C4-2B (cell line): ENCODE measurements around the gene TBPL2.

Experiments
- ZFX ChIP-seq: fragments of 450-650 bp; IDR thresholded peaks from 2 replicates; pipeline ENCODE4 v1.6.1; 2017
- TF ChIP-seq, protein P1 (sequence below): fragments of 450-650 bp; conservative IDR thresholded peaks from 2 replicates; pipeline ENCODE4 v1.5.1; 2017; ENCODE audit warnings: mild to moderate bottlenecking

DNA sequence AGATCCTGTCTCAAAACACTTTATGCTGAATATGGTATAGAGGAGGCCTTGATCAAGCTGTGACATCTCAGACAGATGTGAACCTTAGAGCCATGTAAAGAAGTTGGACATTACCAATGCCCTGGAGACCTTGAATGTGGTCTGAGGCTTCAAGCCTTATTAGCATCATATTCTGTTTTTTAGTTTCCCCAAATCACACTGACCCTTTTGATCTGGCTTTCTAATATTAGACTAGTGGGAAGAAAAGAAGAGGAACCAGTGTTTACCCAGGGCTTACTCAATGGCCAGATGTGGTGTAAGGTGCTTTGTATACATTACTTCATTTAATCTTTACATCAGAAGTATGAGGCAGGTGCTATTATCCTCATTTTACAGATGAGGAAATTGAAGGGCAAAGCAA is 10.6 kb upstream of the TBPL2 start:
- TF ChIP-seq, protein P1, sequence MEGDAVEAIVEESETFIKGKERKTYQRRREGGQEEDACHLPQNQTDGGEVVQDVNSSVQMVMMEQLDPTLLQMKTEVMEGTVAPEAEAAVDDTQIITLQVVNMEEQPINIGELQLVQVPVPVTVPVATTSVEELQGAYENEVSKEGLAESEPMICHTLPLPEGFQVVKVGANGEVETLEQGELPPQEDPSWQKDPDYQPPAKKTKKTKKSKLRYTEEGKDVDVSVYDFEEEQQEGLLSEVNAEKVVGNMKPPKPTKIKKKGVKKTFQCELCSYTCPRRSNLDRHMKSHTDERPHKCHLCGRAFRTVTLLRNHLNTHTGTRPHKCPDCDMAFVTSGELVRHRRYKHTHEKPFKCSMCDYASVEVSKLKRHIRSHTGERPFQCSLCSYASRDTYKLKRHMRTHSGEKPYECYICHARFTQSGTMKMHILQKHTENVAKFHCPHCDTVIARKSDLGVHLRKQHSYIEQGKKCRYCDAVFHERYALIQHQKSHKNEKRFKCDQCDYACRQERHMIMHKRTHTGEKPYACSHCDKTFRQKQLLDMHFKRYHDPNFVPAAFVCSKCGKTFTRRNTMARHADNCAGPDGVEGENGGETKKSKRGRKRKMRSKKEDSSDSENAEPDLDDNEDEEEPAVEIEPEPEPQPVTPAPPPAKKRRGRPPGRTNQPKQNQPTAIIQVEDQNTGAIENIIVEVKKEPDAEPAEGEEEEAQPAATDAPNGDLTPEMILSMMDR: no peak
- TF ChIP-seq ZFX: no peak
